K562 (cell line): Measurements from ENCODE around the gene RBKS. TPM values are rescaled to one million over a fixed set of nuclear protein-coding genes. Genes with fewer than 3 reads are reported as not detected.

Experiments used
- BCL6 ChIP-seq: fragments of 250-450 bp; sonication (Bioruptor Pico); IDR thresholded peaks from 2 replicates; pipeline ENCODE4 v1.4.0; 2020
- CBX1 ChIP-seq: sonication (generic); IDR thresholded peaks from 2 replicates; pipeline ENCODE4 v1.6.1; 2016; ENCODE audit warnings: antibody characterized with exemption, low read depth, mild to moderate bottlenecking
- ELF4 ChIP-seq: fragments of 450-650 bp; formaldehyde crosslinking; IDR thresholded peaks from 2 replicates; pipeline ENCODE4 v1.4.0; 2022; ENCODE audit warnings: missing genetic modification characterization
- HNRNPLL ChIP-seq: fragments of 200-400 bp; formaldehyde crosslinking; IDR thresholded peaks from 2 replicates; pipeline ENCODE4 v1.6.1; 2017; ENCODE audit warnings: low read length, low read depth, mild to moderate bottlenecking; ENCODE audit not compliant: poor library complexity, severe bottlenecking
- MAFG ChIP-seq: fragments of 450-650 bp; conservative IDR thresholded peaks from 2 replicates; pipeline ENCODE4 v1.6.1; 2016; ENCODE audit warnings: missing genetic modification characterization, missing compliant biosample characterization
- NFYB ChIP-seq: IDR thresholded peaks from 2 replicates; pipeline ENCODE4 v1.6.1; 2011; ENCODE audit warnings: mild to moderate bottlenecking, moderate library complexity; ENCODE audit not compliant: insufficient read length; ENCODE audit errors: extremely low read depth
- NR2C1 ChIP-seq, 2 experiments: fragments of 450-650 bp; IDR thresholded peaks; 2 replicates each; pipeline ENCODE4 v1.6.1; 2017; ENCODE audit warnings: mild to moderate bottlenecking in 2 of 2, antibody characterized with exemption in 1 of 2, inconsistent platforms in 1 of 2, missing compliant biosample characterization in 1 of 2, missing genetic modification characterization in 1 of 2
- PHF21A ChIP-seq: fragments of 450-650 bp; IDR thresholded peaks from 2 replicates; pipeline ENCODE4 v1.6.1; 2017; ENCODE audit warnings: low read depth, borderline replicate concordance
- POLR2A ChIP-seq: fragments of 450-650 bp; conservative IDR thresholded peaks from 2 replicates; pipeline ENCODE4 v1.6.1; 2016
- RBM22 ChIP-seq: fragments of 200-400 bp; formaldehyde crosslinking; IDR thresholded peaks from 2 replicates; pipeline ENCODE4 v1.6.1; 2018; ENCODE audit warnings: low read length, low read depth; ENCODE audit not compliant: poor library complexity, severe bottlenecking
- SETDB1 ChIP-seq: IDR thresholded peaks from one replicate; pipeline ENCODE4 v1.6.1; 2012; ENCODE audit warnings: low read length, control low read depth, inconsistent platforms
- ZNF347 ChIP-seq: fragments of 450-650 bp; formaldehyde crosslinking; IDR thresholded peaks from 2 replicates; pipeline ENCODE4 v1.4.0; 2020; ENCODE audit warnings: low read depth, mild to moderate bottlenecking, moderate library complexity
- ZNF695 ChIP-seq: fragments of 450-650 bp; formaldehyde crosslinking; IDR thresholded peaks from 2 replicates; pipeline ENCODE4 v1.4.0; 2020; ENCODE audit warnings: mild to moderate bottlenecking, moderate library complexity
- ZNF780A ChIP-seq: fragments of 250-450 bp; sonication (Bioruptor Pico); IDR thresholded peaks from 2 replicates; pipeline ENCODE4 v1.5.0; 2021; ENCODE audit warnings: mild to moderate bottlenecking
- polyA plus RNA-seq, 8 experiments: library from polyadenylated mRNA; depleted of rRNA in 4 of 8; stranded (reverse) in 5 of 8; unstranded in 3 of 8; fragments of >200 nt; fragmentation: Nextera tagmentation in 2 of 8; fragmentation: Illumina TruSeq in 1 of 8; extraction: Ambion mirVana in 2 of 8; extraction: Trizol in 1 of 8; gene quantifications; 2 replicates each; pipeline versions ENCODE4 v1.2.1 to v1.2.3, GENCODE V29; 2011 to 2014; ENCODE audit warnings: inconsistent platforms in 1 of 8, missing spikeins in 1 of 8
- total RNA-seq, 7 experiments: library from RNA; depleted of rRNA in 6 of 7; stranded (reverse); fragments of >200 nt in 6 of 7; fragmentation: Illumina TruSeq in 2 of 7; extraction: Trizol in 2 of 7; gene quantifications; 2 replicates each; pipeline versions ENCODE4 v1.2.1 to v1.2.3, GENCODE V29; 2011 to 2021; ENCODE audit warnings: low replicate concordance in 1 of 7
- TF ChIP-seq, protein P1 (sequence below): fragments of 250-450 bp; sonication (Bioruptor Pico); IDR thresholded peaks from 2 replicates; pipeline ENCODE4 v1.9.0; 2021; ENCODE audit warnings: mild to moderate bottlenecking, inconsistent platforms
- TF ChIP-seq, protein P2 (sequence below): fragments of 450-650 bp; IDR thresholded peaks from 2 replicates; pipeline ENCODE4 v1.6.1; 2018; ENCODE audit not compliant: partially characterized antibody
- TF ChIP-seq, protein P3 (sequence below): IDR thresholded peaks from 3 replicates; pipeline ENCODE4 v1.6.1; 2011; ENCODE audit warnings: borderline replicate concordance, mild to moderate bottlenecking, moderate library complexity; ENCODE audit not compliant: insufficient read length; ENCODE audit errors: extremely low read depth
- TF ChIP-seq, protein P4 (sequence below): fragments of 450-650 bp; IDR thresholded peaks from 2 replicates; pipeline ENCODE4 v1.6.1; 2016; ENCODE audit warnings: low read depth, mild to moderate bottlenecking, moderate library complexity

The RBKS gene
- total and polyA plus RNA-seq, 9 of the 15 experiments (the other 6 are each of a cell fraction or from before 2014, with no cell fraction given) = 0.06 to 0.39 (median 0.19) TPM

DNA sequence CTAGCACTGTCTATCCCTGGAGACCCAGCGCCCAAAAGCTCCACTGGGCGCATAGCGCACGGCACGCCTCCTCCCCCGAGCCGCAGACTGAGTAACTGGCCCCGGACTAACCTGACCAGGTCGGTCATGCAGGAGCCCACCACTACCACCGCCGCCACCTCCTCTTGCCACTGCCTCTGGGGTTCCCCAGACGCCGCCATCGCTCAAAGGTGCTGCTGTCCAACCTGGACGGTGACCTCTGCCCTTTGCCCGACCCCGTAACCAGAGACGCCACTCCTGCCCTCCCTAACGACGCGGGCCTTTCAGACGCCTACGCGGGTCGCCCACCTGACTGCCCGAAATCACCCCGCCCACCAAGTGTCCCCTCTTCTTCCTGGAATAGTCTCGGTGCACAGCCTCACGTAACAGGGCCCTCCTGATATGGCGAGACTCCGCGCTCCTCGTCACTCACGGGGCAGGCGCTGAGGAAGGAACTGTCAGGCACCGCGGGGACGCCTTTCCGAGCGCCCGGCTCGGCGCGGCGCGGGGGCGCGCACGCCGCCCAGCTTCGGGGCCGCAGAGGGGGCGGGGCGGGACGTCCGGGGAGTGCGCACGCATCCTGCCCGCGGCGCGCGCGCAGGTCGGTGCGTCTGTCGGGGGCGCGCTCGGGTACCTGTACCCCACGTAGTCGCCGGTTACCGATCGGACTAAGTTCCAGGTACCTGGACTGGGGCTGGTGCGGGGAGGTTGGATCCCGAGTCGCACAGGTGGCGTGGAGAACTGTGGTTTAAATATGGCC, at the start of gene RBKS, which contains the start of gene BABAM2 (continued):
- TF ChIP-seq, protein P1, sequence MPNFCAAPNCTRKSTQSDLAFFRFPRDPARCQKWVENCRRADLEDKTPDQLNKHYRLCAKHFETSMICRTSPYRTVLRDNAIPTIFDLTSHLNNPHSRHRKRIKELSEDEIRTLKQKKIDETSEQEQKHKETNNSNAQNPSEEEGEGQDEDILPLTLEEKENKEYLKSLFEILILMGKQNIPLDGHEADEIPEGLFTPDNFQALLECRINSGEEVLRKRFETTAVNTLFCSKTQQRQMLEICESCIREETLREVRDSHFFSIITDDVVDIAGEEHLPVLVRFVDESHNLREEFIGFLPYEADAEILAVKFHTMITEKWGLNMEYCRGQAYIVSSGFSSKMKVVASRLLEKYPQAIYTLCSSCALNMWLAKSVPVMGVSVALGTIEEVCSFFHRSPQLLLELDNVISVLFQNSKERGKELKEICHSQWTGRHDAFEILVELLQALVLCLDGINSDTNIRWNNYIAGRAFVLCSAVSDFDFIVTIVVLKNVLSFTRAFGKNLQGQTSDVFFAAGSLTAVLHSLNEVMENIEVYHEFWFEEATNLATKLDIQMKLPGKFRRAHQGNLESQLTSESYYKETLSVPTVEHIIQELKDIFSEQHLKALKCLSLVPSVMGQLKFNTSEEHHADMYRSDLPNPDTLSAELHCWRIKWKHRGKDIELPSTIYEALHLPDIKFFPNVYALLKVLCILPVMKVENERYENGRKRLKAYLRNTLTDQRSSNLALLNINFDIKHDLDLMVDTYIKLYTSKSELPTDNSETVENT (CRISPR knock-in tag) = no peak; the same call in 1 of the 2 replicates
- TF ChIP-seq CBX1 (no peak; the same call in 1 of the 2 replicates), POLR2A (peak; percentile 80), SETDB1 (no peak), PHF21A (no peak), NR2C1 (IDR thresholded peaks at IDR 0.05) (peak; percentile 98), NR2C1 (tag; IDR thresholded peaks at IDR 0.05) (peak; percentile 99), ZNF695 (CRISPR knock-in tag) (no peak), BCL6 (CRISPR knock-in tag) (no peak), RBM22 (no peak), ELF4 (CRISPR knock-in tag) (0 out of 2 replicates have a peak, but pooled peaks have one; percentile 13), HNRNPLL (peak; percentile 83), ZNF347 (CRISPR knock-in tag) (no peak), ZNF780A (no peak), NFYB (no peak), MAFG (tag) (no peak)
- TF ChIP-seq, protein P2, sequence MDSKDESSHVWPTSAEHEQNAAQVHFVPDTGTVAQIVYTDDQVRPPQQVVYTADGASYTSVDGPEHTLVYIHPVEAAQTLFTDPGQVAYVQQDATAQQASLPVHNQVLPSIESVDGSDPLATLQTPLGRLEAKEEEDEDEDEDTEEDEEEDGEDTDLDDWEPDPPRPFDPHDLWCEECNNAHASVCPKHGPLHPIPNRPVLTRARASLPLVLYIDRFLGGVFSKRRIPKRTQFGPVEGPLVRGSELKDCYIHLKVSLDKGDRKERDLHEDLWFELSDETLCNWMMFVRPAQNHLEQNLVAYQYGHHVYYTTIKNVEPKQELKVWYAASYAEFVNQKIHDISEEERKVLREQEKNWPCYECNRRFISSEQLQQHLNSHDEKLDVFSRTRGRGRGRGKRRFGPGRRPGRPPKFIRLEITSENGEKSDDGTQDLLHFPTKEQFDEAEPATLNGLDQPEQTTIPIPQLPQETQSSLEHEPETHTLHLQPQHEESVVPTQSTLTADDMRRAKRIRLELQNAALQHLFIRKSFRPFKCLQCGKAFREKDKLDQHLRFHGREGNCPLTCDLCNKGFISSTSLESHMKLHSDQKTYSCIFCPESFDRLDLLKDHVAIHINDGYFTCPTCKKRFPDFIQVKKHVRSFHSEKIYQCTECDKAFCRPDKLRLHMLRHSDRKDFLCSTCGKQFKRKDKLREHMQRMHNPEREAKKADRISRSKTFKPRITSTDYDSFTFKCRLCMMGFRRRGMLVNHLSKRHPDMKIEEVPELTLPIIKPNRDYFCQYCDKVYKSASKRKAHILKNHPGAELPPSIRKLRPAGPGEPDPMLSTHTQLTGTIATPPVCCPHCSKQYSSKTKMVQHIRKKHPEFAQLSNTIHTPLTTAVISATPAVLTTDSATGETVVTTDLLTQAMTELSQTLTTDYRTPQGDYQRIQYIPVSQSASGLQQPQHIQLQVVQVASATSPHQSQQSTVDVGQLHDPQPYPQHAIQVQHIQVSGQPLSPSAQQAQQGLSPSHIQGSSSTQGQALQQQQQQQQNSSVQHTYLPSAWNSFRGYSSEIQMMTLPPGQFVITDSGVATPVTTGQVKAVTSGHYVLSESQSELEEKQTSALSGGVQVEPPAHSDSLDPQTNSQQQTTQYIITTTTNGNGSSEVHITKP = no peak
- TF ChIP-seq, protein P3, sequence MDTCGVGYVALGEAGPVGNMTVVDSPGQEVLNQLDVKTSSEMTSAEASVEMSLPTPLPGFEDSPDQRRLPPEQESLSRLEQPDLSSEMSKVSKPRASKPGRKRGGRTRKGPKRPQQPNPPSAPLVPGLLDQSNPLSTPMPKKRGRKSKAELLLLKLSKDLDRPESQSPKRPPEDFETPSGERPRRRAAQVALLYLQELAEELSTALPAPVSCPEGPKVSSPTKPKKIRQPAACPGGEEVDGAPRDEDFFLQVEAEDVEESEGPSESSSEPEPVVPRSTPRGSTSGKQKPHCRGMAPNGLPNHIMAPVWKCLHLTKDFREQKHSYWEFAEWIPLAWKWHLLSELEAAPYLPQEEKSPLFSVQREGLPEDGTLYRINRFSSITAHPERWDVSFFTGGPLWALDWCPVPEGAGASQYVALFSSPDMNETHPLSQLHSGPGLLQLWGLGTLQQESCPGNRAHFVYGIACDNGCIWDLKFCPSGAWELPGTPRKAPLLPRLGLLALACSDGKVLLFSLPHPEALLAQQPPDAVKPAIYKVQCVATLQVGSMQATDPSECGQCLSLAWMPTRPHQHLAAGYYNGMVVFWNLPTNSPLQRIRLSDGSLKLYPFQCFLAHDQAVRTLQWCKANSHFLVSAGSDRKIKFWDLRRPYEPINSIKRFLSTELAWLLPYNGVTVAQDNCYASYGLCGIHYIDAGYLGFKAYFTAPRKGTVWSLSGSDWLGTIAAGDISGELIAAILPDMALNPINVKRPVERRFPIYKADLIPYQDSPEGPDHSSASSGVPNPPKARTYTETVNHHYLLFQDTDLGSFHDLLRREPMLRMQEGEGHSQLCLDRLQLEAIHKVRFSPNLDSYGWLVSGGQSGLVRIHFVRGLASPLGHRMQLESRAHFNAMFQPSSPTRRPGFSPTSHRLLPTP = no peak
- TF ChIP-seq, protein P4, sequence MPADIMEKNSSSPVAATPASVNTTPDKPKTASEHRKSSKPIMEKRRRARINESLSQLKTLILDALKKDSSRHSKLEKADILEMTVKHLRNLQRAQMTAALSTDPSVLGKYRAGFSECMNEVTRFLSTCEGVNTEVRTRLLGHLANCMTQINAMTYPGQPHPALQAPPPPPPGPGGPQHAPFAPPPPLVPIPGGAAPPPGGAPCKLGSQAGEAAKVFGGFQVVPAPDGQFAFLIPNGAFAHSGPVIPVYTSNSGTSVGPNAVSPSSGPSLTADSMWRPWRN = no peak
